Stomach (tissue), 9 donors: Measurements from ENCODE around the gene LRP1B. TPM values are rescaled to one million over a fixed set of nuclear protein-coding genes. Genes with fewer than 3 reads are reported as not detected.

Experiments
- DNase-seq, 2 donors: peaks; one replicate each; pipeline versions ENCODE4 v3.0.0 to v3.0.0-alpha.2; 2013 to 2019
- H3K27ac ChIP-seq, 5 donors: fragments of 200-600 bp in 4 of 5; sonication (generic) in 4 of 5; one replicate each; pipeline ENCODE4 v1.5.1; 2013 to 2019; ENCODE audit warnings: mild to moderate bottlenecking in 1 of 5, moderate library complexity in 1 of 5
- H3K27me3 ChIP-seq, 3 donors: fragments of 200-600 bp; sonication (generic); one replicate each; pipeline ENCODE4 v1.5.1; 2017 to 2019; ENCODE audit warnings: mixed run types in 1 of 3
- H3K36me3 ChIP-seq, 4 donors: fragments of 200-600 bp; sonication (generic); 1 replicate in 3 of 4; 2 replicates in 1 of 4; pipeline ENCODE4 v1.5.1; 2016 to 2019
- H3K4me1 ChIP-seq, 4 donors: fragments of 200-600 bp; sonication (generic); one replicate each; pipeline ENCODE4 v1.5.1; 2016 to 2019
- H3K4me3 ChIP-seq, 4 donors: fragments of 200-600 bp; sonication (generic) in 3 of 4; one replicate each; pipeline ENCODE4 v1.5.1; 2016 to 2019; ENCODE audit warnings: mild to moderate bottlenecking in 1 of 4
- H3K9me3 ChIP-seq, 4 donors: fragments of 200-600 bp; sonication (generic); one replicate each; pipeline ENCODE4 v1.5.1; 2016 to 2019
- EP300 ChIP-seq: sonication (generic); formaldehyde crosslinking; IDR thresholded peaks from one replicate; pipeline ENCODE4 v1.6.1; 2017; ENCODE audit warnings: antibody characterized with exemption
- POLR2A ChIP-seq, 4 donors: fragments of 450-650 bp; IDR thresholded peaks; one replicate each; pipeline ENCODE4 v1.6.1; 2016; ENCODE audit warnings: antibody characterized with exemption in 4 of 4, control low read depth in 2 of 4, mild to moderate bottlenecking in 1 of 4, moderate library complexity in 1 of 4
- POLR2AphosphoS5 ChIP-seq, 3 donors: sonication (generic); formaldehyde crosslinking; IDR thresholded peaks; one replicate each; pipeline ENCODE4 v1.6.1; 2016; ENCODE audit warnings: antibody characterized with exemption in 3 of 3
- WGBS, 5 donors: extraction: QIAGEN DNeasy Blood & Tissue Kit in 3 of 5; methylation state at CpG; one replicate each; pipeline versions ENCODE4 v1.1.5 to v1.1.7; 2013 to 2018; 5-methylcytosine and 5-hydroxymethylcytosine counted together
- intact Hi-C: fragments of 100-400 bp; cut with DNase I; formaldehyde crosslinking; loops from one replicate; pipeline ENCODE4 v1.15.1; 2023; ENCODE audit warnings: low total_unique reads
- polyA plus RNA-seq, 3 donors: library from polyadenylated mRNA; stranded (reverse); fragments of 200-250 nt; gene quantifications; one replicate each; pipeline ENCODE4 v1.2.3, GENCODE V29; 2013
- total RNA-seq, 5 donors: library from RNA; depleted of rRNA; stranded (reverse); fragments of >200 nt; gene quantifications; one replicate each; pipeline versions ENCODE4 v1.1.0 to v1.2.3, GENCODE V29; 2014 to 2016
- TF ChIP-seq, protein P1 (sequence below), 7 experiments: fragments of 450-650 bp in 4 of 7; fragments of 200-600 bp in 3 of 7; sonication (generic) in 3 of 7; IDR thresholded peaks; one replicate each; pipeline ENCODE4 v1.5.1; 2016 to 2019; ENCODE audit warnings: antibody characterized with exemption in 7 of 7, control low read depth in 2 of 7, mild to moderate bottlenecking in 1 of 7
- donor health status: healthy with polysubstance abuse.
- donor health status: Bipolar disorder and iron deficiency.
- donor health status: healthy.

LRP1B gene
- total and polyA plus RNA-seq, 8 donors: under 0.01 to 9.0 (median 0.38) TPM

DNA sequence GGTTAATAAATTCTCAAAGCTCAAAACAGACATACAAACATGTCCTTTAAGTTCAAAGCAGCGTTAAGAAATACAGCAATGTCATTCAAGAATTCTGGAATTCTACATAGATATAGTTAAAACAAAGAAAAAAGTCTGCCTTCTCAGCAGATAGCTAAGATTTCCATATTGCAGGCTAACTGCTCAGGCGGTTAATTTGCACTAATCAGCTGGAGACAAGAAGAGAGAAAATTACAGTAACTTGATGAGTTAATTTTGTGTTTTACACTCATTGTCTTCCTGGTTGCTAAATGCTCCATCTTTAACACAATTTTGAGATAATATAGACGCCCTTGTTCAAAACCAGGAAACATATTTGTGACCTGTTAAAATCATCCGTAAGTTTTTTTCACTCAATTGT lies 1012.0 kb downstream of the LRP1B start:
- Histone ChIP-seq H3K27me3 (no peaks in the 10 kb centered on the region), H3K4me3 (no peak overlapping the region), H3K4me1 (no peaks in the 10 kb centered on the region), H3K27ac (no peak overlapping the region), H3K9me3 (no peaks in the 10 kb centered on the region), H3K36me3 (no peaks in the 10 kb centered on the region)
- no peak for TF ChIP-seq POLR2AphosphoS5 (IDR thresholded peaks at IDR 0.05)
- no peak for TF ChIP-seq POLR2A (IDR thresholded peaks at IDR 0.05)
- TF ChIP-seq, protein P1, sequence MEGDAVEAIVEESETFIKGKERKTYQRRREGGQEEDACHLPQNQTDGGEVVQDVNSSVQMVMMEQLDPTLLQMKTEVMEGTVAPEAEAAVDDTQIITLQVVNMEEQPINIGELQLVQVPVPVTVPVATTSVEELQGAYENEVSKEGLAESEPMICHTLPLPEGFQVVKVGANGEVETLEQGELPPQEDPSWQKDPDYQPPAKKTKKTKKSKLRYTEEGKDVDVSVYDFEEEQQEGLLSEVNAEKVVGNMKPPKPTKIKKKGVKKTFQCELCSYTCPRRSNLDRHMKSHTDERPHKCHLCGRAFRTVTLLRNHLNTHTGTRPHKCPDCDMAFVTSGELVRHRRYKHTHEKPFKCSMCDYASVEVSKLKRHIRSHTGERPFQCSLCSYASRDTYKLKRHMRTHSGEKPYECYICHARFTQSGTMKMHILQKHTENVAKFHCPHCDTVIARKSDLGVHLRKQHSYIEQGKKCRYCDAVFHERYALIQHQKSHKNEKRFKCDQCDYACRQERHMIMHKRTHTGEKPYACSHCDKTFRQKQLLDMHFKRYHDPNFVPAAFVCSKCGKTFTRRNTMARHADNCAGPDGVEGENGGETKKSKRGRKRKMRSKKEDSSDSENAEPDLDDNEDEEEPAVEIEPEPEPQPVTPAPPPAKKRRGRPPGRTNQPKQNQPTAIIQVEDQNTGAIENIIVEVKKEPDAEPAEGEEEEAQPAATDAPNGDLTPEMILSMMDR (IDR thresholded peaks at IDR 0.05): no peak
- no peak for TF ChIP-seq EP300
- DNase-seq: no peak
- intact Hi-C loops: no loop called here
- WGBS, 5 donors: 76 to 85% (median 80%) methylated on average over 4 of the region's 4 CpGs

- H3K4me1 ChIP-seq: no peaks in the 10 kb centered on the region
- intact Hi-C loops: no loop called here
- H3K27me3 ChIP-seq: no peaks in the 10 kb centered on the region
- no peak for DNase-seq
- no peak overlapping the region for H3K27ac ChIP-seq
- no peaks in the 10 kb centered on the region for H3K36me3 ChIP-seq
- no peak for TF ChIP-seq POLR2A (IDR thresholded peaks at IDR 0.05)
- TF ChIP-seq, protein P1 (IDR thresholded peaks at IDR 0.05): no peak
- no peak for TF ChIP-seq POLR2AphosphoS5 (IDR thresholded peaks at IDR 0.05)
- no peak for TF ChIP-seq EP300
- H3K9me3 ChIP-seq: no peaks in the 10 kb centered on the region
- no peak overlapping the region for H3K4me3 ChIP-seq
Measured at GRCh38 chr2:141113301-141113700, 1017.5 kb downstream of the LRP1B start.

- intact Hi-C loops: no loop called here
- no peak for TF ChIP-seq POLR2AphosphoS5 (IDR thresholded peaks at IDR 0.05)
- no peaks in the 10 kb centered on the region for H3K36me3 ChIP-seq
Measured at GRCh38 chr2:141109633-141110032, 1021.2 kb downstream of the LRP1B start.

GRCh38 chr2:141105763-141106162 lies 1025.1 kb downstream of the LRP1B start:
- Histone ChIP-seq H3K27ac (no peak overlapping the region), H3K36me3 (no peaks in the 10 kb centered on the region), H3K27me3 (no peaks in the 10 kb centered on the region), H3K9me3 (no peaks in the 10 kb centered on the region), H3K4me1 (no peaks in the 10 kb centered on the region), H3K4me3 (no peak overlapping the region)
- TF ChIP-seq POLR2A (IDR thresholded peaks at IDR 0.05) (no peak), EP300 (no peak), POLR2AphosphoS5 (IDR thresholded peaks at IDR 0.05) (no peak)
- TF ChIP-seq, protein P1 (IDR thresholded peaks at IDR 0.05): no peak
- intact Hi-C loops: no loop called here
- DNase-seq: no peak

More at GRCh38 chr2:141109633-141110032, 1021.2 kb downstream of the LRP1B start:
- Histone ChIP-seq H3K27ac (no peak overlapping the region), H3K4me1 (no peaks in the 10 kb centered on the region), H3K4me3 (no peak overlapping the region), H3K9me3 (no peaks in the 10 kb centered on the region), H3K27me3 (no peaks in the 10 kb centered on the region)
- DNase-seq: no peak

DNA sequence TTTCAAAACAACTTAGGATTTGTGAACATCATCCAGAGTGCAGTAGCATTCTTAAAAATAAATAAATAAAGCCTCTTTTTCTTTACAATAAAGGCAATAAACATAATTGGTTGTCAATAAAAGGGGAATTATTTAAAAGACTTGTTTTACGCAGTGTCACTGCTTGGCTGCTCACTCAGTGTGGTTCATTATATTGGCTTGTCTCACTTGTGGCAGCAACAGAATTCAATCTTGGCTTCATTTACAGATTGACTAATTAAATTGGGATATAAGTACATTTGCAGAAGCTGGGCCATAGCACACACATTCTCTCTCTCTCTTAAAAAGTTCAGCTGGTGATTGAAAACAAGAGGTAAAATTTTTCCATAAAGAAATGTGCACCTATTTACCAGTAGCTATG lies 1027.6 kb downstream of the LRP1B start:
- DNase-seq: no peak
- TF ChIP-seq, protein P1 (IDR thresholded peaks at IDR 0.05): no peak
- no peak for TF ChIP-seq POLR2A (IDR thresholded peaks at IDR 0.05)
- no peak for TF ChIP-seq EP300
- TF ChIP-seq POLR2AphosphoS5 (IDR thresholded peaks at IDR 0.05): no peak
- no peaks in the 10 kb centered on the region for H3K27me3 ChIP-seq
- no peaks in the 10 kb centered on the region for H3K9me3 ChIP-seq
- intact Hi-C loops: no loop called here
- no peaks in the 10 kb centered on the region for H3K4me1 ChIP-seq
- no peak overlapping the region for H3K27ac ChIP-seq
- 0 to 100% (median 50%) methylated on average over 1 of the region's 1 CpG for WGBS, 5 donors
- no peak overlapping the region for H3K4me3 ChIP-seq
- no peaks in the 10 kb centered on the region for H3K36me3 ChIP-seq
